Astrocyte of the spinal cord (primary cell): Measurements from ENCODE around the gene GH2.
"Not testable (repeated sequence)": the region's sequence is repeated elsewhere in the genome, so short reads cannot be mapped to it uniquely, and the experiment has no call there.

ENCODE experiments used
- DNase-seq: peaks from one replicate; pipeline ENCODE4 v3.0.0; 2011; ENCODE audit warnings: low read depth, low spot score
- H3K4me3 ChIP-seq: 2 replicates; pipeline ENCODE4 v1.5.1; 2011; ENCODE audit warnings: low read depth, mild to moderate bottlenecking, low read length, moderate library complexity
- in situ Hi-C: cut with HindIII; loops from 2 replicates; pipeline ENCODE4 v1.10.0; 2017; ENCODE audit warnings: low sequenced_read_pairs
- TF ChIP-seq, protein P1 (sequence below): IDR thresholded peaks from 2 replicates; pipeline ENCODE4 v1.5.1; 2012; ENCODE audit warnings: low read depth, mild to moderate bottlenecking, low read length, inconsistent platforms

The GH2 gene

DNA sequence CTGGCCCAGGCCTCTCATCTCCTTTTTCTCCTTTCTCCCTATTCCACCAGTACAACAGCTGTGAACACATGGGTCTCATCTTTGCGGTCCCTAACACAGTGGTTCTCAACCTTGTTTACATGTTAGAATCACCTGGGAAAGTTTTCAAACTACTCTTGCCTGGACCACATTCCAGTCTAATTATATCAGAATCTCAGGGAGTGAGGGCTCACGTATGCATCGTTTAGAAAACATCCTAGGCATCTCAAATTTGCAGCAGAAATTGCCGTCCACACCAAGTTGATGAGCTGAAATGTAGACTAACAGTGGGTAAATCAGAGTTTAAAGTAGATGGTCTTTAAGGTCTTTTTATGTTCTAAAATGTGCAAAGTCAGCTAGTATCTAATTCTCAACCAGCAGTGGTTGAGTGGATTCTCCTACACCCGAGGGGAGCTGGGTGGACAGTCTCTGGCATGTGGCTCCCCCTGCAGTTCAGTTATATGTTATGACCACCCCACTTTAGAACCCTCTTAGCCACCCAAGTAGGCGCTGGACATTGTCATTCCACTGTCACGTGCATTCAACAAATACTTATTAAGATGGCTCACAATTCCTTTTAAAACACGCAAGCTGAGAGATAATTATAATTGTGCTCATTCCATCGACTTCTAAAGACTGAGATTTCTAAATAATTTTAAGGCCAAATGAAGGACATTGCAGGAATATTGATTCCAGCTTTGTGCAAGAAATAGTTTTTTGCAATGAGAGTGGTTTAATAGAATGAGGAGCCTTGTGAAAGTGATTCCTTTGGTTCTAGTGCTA, 12.1 kb downstream of the GH2 start:
- in situ Hi-C loops, H3K4me3 ChIP-seq, DNase-seq: not testable (repeated sequence)
- TF ChIP-seq, protein P1, sequence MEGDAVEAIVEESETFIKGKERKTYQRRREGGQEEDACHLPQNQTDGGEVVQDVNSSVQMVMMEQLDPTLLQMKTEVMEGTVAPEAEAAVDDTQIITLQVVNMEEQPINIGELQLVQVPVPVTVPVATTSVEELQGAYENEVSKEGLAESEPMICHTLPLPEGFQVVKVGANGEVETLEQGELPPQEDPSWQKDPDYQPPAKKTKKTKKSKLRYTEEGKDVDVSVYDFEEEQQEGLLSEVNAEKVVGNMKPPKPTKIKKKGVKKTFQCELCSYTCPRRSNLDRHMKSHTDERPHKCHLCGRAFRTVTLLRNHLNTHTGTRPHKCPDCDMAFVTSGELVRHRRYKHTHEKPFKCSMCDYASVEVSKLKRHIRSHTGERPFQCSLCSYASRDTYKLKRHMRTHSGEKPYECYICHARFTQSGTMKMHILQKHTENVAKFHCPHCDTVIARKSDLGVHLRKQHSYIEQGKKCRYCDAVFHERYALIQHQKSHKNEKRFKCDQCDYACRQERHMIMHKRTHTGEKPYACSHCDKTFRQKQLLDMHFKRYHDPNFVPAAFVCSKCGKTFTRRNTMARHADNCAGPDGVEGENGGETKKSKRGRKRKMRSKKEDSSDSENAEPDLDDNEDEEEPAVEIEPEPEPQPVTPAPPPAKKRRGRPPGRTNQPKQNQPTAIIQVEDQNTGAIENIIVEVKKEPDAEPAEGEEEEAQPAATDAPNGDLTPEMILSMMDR = peak; percentile 23

DNA sequence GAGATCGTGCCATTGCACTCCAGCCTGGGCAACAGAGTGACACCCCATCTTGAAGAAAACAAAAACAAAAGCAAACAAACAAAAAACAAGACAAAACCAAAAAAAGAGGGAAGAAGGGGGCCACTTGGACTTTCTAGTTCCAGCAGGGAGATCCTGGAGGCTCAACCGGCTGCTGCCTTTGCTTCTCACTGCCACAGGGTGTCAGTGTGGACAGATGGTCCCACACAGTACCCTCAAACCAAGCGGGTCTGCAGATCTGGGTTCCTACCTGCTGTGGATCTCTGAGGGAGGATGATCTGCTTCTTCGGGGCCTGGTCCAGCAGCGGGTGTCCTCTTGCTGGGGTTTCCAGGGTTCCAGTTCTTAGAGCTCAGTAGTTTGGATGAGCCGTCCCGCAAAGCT, 15.1 kb downstream of the GH2 start:
- TF ChIP-seq, protein P1 = peak; percentile 22
- DNase-seq, H3K4me3 ChIP-seq, in situ Hi-C loops: not testable (repeated sequence)

DNA sequence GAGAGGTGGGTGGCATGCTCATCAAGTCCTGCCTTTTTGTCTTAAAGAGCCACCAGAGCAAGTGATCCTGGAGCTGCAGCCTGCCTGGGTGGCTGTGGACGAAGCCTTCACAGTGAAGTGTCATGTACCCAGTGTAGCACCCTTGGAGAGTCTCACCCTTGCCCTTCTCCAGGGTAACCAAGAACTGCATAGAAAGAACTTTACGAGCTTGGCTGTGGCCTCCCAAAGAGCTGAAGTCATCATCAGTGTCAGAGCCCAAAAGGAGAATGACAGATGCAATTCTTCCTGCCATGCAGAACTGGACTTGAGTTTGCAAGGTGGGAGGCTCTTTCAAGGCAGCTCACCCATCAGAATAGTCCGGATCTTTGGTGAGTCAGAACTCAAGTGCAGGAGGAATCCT, 22.5 kb downstream of the GH2 start:
- in situ Hi-C loops = no loop called here
- no peak for DNase-seq
- TF ChIP-seq, protein P1 = no peak
- no peak overlapping the region for H3K4me3 ChIP-seq

DNA sequence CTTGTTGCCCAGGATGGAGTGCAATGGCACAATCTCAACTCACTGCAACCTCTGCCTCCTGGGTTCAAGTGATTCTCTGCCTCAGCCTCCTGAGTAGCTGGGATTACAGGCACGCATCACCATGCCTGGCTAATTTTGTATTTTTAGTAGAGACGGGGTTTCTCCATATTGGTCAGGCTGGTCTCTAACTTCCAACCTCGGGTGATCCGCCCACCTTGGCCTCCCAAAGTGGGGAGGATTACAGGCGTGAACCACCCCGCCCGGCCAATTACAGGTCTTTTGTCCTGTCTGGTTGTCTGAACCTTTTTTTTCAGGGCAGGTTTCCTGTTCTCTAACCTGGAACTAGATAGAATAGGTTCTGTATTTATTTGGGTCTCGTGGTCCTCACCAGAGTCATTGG, 25.3 kb downstream of the GH2 start:
- H3K4me3 ChIP-seq, in situ Hi-C loops, DNase-seq: not testable (repeated sequence)

DNA sequence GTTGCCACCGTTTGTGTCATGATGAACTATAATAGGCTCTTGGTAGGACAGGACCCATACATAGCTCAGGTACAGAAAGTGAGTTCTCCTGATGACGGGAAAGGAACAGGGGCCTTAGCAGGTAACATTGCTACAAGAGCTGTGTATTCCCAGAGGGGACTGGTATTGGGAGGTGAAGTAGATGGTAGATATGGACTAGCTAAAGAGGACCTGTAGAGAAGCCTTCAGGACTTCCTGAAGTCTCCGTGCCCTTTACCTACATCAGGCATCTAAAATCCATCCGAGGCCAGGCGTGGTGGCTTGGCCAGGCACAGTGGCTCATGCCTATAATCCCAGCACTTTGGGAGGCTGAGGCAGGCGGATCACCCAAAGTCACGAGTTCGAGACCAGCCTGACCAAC, 26.6 kb downstream of the GH2 start:
- in situ Hi-C loops = no loop called here
- TF ChIP-seq, protein P1 = no peak
- DNase-seq = no peak
- no peak overlapping the region for H3K4me3 ChIP-seq

DNA sequence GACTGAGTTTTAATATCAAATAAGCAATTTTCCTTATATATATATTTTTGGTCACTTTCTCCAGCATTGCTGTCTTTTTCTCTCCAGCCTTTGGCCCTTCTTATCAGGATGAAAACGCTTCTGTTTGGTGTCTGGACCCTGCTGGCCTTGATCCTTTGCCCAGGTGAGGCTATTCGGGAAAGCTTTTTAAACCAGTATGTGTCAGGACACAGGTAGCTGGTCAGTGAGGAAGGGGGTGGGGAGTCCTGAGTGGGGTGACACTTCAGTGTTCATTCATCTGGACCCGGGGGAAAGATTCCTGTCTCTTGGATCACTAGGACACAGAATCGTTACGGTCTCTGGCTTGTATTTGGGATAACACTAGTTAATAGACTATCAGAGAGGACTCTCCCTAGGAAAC, 27.0 kb downstream of the GH2 start:
- in situ Hi-C loops = no loop called here
- no peak for DNase-seq
- TF ChIP-seq, protein P1 = no peak
- H3K4me3 ChIP-seq = no peak overlapping the region

DNA sequence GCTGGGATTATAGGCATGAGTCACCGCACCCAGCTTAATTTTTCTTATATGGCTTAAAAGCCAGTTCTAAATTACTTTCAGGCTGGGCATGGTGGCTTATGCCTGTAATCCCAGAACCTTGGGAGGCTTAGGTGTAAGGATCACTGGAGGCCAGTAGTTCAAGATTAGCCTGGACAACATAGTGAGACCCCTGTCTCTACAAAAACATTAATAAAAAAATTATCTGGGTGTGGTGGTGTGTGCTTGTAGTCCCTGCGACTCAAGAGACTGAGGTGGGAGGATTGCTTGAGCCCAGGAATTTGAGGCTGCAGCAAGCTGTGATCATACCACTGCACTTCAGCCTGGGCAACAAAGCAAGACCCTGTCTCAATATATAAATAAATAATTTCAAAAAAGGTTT, 28.5 kb downstream of the GH2 start:
- DNase-seq = no peak
- TF ChIP-seq, protein P1 = no peak
- in situ Hi-C loops = no loop called here
- no peak overlapping the region for H3K4me3 ChIP-seq
